Measurements from ENCODE around the gene MEA1.

- TF ChIP-seq, protein P1, sequence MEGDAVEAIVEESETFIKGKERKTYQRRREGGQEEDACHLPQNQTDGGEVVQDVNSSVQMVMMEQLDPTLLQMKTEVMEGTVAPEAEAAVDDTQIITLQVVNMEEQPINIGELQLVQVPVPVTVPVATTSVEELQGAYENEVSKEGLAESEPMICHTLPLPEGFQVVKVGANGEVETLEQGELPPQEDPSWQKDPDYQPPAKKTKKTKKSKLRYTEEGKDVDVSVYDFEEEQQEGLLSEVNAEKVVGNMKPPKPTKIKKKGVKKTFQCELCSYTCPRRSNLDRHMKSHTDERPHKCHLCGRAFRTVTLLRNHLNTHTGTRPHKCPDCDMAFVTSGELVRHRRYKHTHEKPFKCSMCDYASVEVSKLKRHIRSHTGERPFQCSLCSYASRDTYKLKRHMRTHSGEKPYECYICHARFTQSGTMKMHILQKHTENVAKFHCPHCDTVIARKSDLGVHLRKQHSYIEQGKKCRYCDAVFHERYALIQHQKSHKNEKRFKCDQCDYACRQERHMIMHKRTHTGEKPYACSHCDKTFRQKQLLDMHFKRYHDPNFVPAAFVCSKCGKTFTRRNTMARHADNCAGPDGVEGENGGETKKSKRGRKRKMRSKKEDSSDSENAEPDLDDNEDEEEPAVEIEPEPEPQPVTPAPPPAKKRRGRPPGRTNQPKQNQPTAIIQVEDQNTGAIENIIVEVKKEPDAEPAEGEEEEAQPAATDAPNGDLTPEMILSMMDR (IDR thresholded peaks at IDR 0.05; ENCODE audit: insufficient read depth, low read depth, low read length) = no peak
- TF ChIP-seq EZH2 (IDR thresholded peaks at IDR 0.05; ENCODE audit: insufficient read depth, low read length) = no peak
These were observed 37.2 kb upstream of the MEA1 start for GRCh38 chr6:43050981-43051380.

Data from astrocyte (in vitro differentiated cells and primary cell).